CD8-positive, alpha-beta memory T cell (primary cell): ENCODE data around the gene ZNF296. TPM values are rescaled to one million over a fixed set of nuclear protein-coding genes. Genes with fewer than 3 reads are reported as not detected.

Experiments used
- CTCF ChIA-PET: fragments of 350-600 bp; sonication (Branson Sonifier 250); formaldehyde crosslinking; loops from one replicate; lab custom pipeline; 2021; ENCODE audit warnings: antibody characterized with exemption; lab: Charles Lee
- POLR2A ChIA-PET: fragments of 350-600 bp; sonication (Branson Sonifier 250); formaldehyde crosslinking; loops from one replicate; lab custom pipeline; 2021; ENCODE audit warnings: antibody characterized with exemption; lab: Charles Lee
- DNase-seq, 5 donors: peaks; one replicate each; pipeline versions ENCODE4 v3.0.0 to v3.0.0-alpha.2; 2020 to 2022; ENCODE audit warnings: mixed read lengths in 1 of 5
- H3K27ac ChIP-seq: one replicate; pipeline ENCODE4 v1.7.0; 2013; ENCODE audit warnings: low read depth, mild to moderate bottlenecking, low read length, moderate library complexity
- H3K27me3 ChIP-seq: 2 replicates; pipeline ENCODE4 v1.7.0; 2013; ENCODE audit warnings: low read length, mild to moderate bottlenecking; ENCODE audit not compliant: insufficient read depth, poor library complexity, severe bottlenecking
- H3K36me3 ChIP-seq: 2 replicates; pipeline ENCODE4 v1.7.0; 2013; ENCODE audit warnings: mild to moderate bottlenecking, low read length, moderate library complexity; ENCODE audit not compliant: insufficient read depth
- H3K4me1 ChIP-seq: 2 replicates; pipeline ENCODE4 v1.7.0; 2013; ENCODE audit warnings: mild to moderate bottlenecking, low read length, moderate library complexity; ENCODE audit not compliant: insufficient read depth
- H3K4me3 ChIP-seq: 2 replicates; pipeline ENCODE4 v1.7.0; 2013; ENCODE audit warnings: mild to moderate bottlenecking, low read length
- H3K9me3 ChIP-seq: 2 replicates; pipeline ENCODE4 v1.7.0; 2013; ENCODE audit warnings: mild to moderate bottlenecking, low read length
- H3K27ac Mint-ChIP-seq, 8 donors: one replicate each; pipeline ENCODE4 v1.8.0; 2020 to 2021; ENCODE audit warnings: mixed read lengths in 8 of 8, mild to moderate bottlenecking in 6 of 8, inconsistent platforms in 3 of 8, moderate library complexity in 3 of 8
- H3K27me3 Mint-ChIP-seq, 2 donors: one replicate each; pipeline ENCODE4 v1.8.0; 2020 to 2021; ENCODE audit warnings: mixed read lengths in 2 of 2, mild to moderate bottlenecking in 1 of 2, moderate library complexity in 1 of 2
- H3K36me3 Mint-ChIP-seq, 3 donors: one replicate each; pipeline ENCODE4 v1.8.0; 2020 to 2021; ENCODE audit warnings: mixed read lengths in 3 of 3, inconsistent platforms in 1 of 3, mild to moderate bottlenecking in 1 of 3
- H3K4me1 Mint-ChIP-seq, 3 donors: one replicate each; pipeline ENCODE4 v1.8.0; 2020 to 2021; ENCODE audit warnings: mixed read lengths in 3 of 3, inconsistent platforms in 1 of 3, mild to moderate bottlenecking in 1 of 3
- H3K4me3 Mint-ChIP-seq, 7 donors: one replicate each; pipeline ENCODE4 v1.8.0; 2020 to 2021; ENCODE audit warnings: mixed read lengths in 7 of 7, mild to moderate bottlenecking in 6 of 7, moderate library complexity in 4 of 7, inconsistent platforms in 2 of 7
- H3K9me3 Mint-ChIP-seq, 5 donors: one replicate each; pipeline ENCODE4 v1.8.0; 2020 to 2022; ENCODE audit warnings: mixed read lengths in 5 of 5, mild to moderate bottlenecking in 3 of 5, moderate library complexity in 2 of 5, inconsistent platforms in 1 of 5
- polyA plus RNA-seq: library from polyadenylated mRNA; unstranded; fragments of 300-500 nt; fragmentation: Illumina TruSeq; gene quantifications from one replicate; pipeline ENCODE4 v1.2.3, GENCODE V29; 2021
- total RNA-seq, 2 experiments: library from RNA; stranded (reverse); gene quantifications; one replicate each; pipeline ENCODE4 v1.2.3, GENCODE V29; 2021

ZNF296 gene
- total and polyA plus RNA-seq, 3 experiments from 2014 or later: 6.7 to 8.5 (median 7.9) TPM

DNA sequence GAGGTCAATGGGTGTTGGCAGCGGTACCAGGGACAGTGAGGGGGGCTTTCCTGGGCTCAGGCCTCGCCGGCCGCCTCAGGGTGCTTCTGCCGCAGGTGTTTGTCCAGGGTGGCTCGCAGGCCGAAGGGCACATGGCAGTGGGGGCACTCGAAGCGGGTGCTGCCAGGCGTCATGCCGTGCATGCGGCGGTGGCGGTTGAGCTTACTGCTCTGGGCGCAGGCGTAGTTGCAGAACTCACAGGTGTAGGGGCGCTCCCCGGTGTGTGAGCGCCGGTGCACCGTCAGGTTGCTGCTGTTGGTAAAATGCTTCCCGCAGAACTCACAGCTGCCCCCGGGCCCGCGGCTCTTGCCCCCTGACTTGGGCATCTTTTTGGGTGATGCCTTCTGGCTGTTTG, 4.7 kb downstream of the ZNF296 start:
- no peaks in the 10 kb centered on the region for H3K9me3 Mint-ChIP-seq
- peaks cover 7% of the 10 kb centered on the region for H3K4me1 ChIP-seq
- no peak overlapping the region for H3K4me3 ChIP-seq
- no peak overlapping the region for H3K27ac ChIP-seq
- CTCF ChIA-PET: no interaction called here
- H3K36me3 ChIP-seq: peaks cover 3% of the 10 kb centered on the region
- H3K27ac Mint-ChIP-seq: peak overlapping the region in 1 of 8 donors; percentile 36
- H3K4me3 Mint-ChIP-seq: no peak overlapping the region
- H3K27me3 ChIP-seq: no peaks in the 10 kb centered on the region
- POLR2A ChIA-PET: no interaction called here
- H3K27me3 Mint-ChIP-seq: no peaks in the 10 kb centered on the region
- no peak for DNase-seq
- H3K4me1 Mint-ChIP-seq: peaks cover 5 to 18% (median 7%) of the 10 kb centered on the region in 3 donors
- no peaks in the 10 kb centered on the region for H3K9me3 ChIP-seq
- H3K36me3 Mint-ChIP-seq: peaks cover 0 to 51% (median 1%) of the 10 kb centered on the region in 3 donors

DNA sequence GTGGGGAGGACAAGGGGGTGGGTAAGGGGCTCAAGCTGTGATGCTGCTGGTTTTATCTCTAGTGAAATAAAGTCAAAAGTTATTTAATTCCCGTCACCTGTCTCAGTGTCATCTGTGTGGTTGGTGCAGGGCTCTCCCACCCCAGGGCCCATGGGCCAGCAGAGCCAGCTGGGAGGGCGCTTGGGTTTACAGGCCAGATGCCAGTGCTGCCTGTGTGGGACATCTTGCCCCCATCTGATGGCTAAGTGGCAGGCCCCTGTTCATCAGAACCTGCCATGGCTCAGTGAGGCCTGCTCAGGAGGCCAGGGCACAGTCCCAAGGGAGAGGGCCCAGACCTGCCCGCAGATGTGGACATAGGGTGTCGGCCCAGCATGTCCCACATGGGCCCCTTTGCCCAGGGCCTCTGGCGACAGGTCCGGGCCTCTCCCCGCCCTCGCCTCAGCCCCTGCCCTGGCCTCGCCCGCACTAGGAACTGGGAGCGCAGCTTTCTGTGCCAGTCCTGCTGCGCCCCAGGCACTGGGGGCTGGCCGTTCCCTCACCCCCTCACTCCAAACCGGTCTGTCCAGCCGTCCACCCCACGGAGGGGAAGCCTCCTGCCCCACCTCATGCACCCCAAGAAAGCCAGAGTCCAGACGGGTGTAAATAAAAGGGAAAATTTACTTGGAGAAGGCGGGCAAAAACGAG, 5.3 kb downstream of the ZNF296 start:
- H3K4me3 ChIP-seq: no peak overlapping the region
- H3K36me3 ChIP-seq: peaks cover 4% of the 10 kb centered on the region
- H3K27me3 ChIP-seq: no peaks in the 10 kb centered on the region
- H3K9me3 Mint-ChIP-seq: no peaks in the 10 kb centered on the region
- no peak overlapping the region for H3K27ac ChIP-seq
- peaks cover 0 to 52% (median 1%) of the 10 kb centered on the region in 3 donors for H3K36me3 Mint-ChIP-seq
- no peak for DNase-seq
- CTCF ChIA-PET: no interaction called here
- POLR2A ChIA-PET: no interaction called here
- H3K27ac Mint-ChIP-seq: peak overlapping the region in 1 of 8 donors; percentile 36
- H3K4me1 Mint-ChIP-seq: peaks cover 4 to 13% (median 4%) of the 10 kb centered on the region in 3 donors
- H3K4me3 Mint-ChIP-seq: no peak overlapping the region
- H3K4me1 ChIP-seq: peaks cover 5% of the 10 kb centered on the region
- no peaks in the 10 kb centered on the region for H3K27me3 Mint-ChIP-seq
- H3K9me3 ChIP-seq: no peaks in the 10 kb centered on the region

DNA sequence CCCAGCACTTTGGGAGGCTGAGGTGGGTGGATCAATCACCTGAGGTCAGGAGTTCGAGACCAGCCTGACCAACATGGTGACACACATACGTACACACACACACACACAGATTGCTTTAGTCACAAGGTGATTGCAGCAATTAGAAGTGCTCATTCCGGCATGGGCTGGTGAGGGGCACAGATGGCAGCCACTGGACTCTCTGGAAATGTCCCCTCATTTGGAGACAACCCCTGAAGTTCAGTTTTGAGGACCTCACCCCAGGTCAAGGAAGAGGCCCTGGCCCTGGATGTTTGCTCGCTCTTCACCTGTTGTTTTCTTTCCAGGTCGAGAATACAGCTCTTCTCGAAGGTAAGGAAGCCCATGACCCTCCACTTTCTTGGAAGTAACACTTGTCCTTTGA, 6.1 kb downstream of the ZNF296 start:
- no peak for DNase-seq
- peaks cover 0 to 59% (median 1%) of the 10 kb centered on the region in 3 donors for H3K36me3 Mint-ChIP-seq
- H3K9me3 ChIP-seq: no peaks in the 10 kb centered on the region
- H3K4me1 Mint-ChIP-seq: peaks cover 4 to 9% (median 4%) of the 10 kb centered on the region in 3 donors
- peak overlapping the region in 4 of 8 donors; percentile 36 to 84 (median 50) for H3K27ac Mint-ChIP-seq
- ChIA-PET CTCF (no interaction called here), POLR2A (no interaction called here)
- H3K4me1 ChIP-seq: peaks cover 5% of the 10 kb centered on the region
- H3K27me3 ChIP-seq: no peaks in the 10 kb centered on the region
- H3K4me3 ChIP-seq: no peak overlapping the region
- no peak overlapping the region for H3K4me3 Mint-ChIP-seq
- no peaks in the 10 kb centered on the region for H3K9me3 Mint-ChIP-seq
- H3K36me3 ChIP-seq: peaks cover 8% of the 10 kb centered on the region
- H3K27me3 Mint-ChIP-seq: no peaks in the 10 kb centered on the region
- no peak overlapping the region for H3K27ac ChIP-seq

DNA sequence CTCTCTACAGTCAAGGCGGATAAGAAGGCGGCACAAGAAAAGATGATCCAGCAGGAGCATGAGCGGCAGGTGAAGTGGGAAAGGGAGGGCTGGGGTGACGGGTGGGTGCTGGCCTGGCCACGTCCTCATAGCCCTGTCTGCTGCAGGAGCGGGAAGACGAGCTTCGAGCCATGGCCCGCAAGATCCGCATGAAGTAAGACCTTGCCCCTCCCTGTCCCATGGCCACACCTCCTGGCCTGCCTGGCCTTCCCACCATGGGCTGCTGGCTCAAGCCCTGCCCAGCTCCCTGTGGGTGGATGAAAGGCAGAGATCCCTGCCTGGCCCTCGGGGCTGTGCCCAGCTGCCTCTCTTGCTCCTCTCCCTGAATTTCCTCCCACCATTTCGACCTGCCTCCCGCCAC, 7.2 kb downstream of the ZNF296 start:
- no peaks in the 10 kb centered on the region for H3K9me3 ChIP-seq
- H3K36me3 ChIP-seq: peaks cover 8% of the 10 kb centered on the region
- H3K4me3 ChIP-seq: no peak overlapping the region
- Mint-ChIP-seq H3K4me3 (no peak overlapping the region), H3K27me3 (no peaks in the 10 kb centered on the region), H3K9me3 (no peaks in the 10 kb centered on the region), H3K27ac (peak overlapping the region in 1 of 8 donors; percentile 16), H3K36me3 (peaks cover 0 to 64% (median 1%) of the 10 kb centered on the region in 3 donors), H3K4me1 (no peaks in the 10 kb centered on the region)
- POLR2A ChIA-PET: interaction anchor here (0.7 to 1.1 kb wide), 2 partner anchors 18 to 29 kb away, joined by 3 to 4 read pairs; no protein-coding TSS in a partner anchor
- DNase-seq: no peak
- H3K27me3 ChIP-seq: no peaks in the 10 kb centered on the region
- H3K4me1 ChIP-seq: no peaks in the 10 kb centered on the region
- no peak overlapping the region for H3K27ac ChIP-seq
- CTCF ChIA-PET: interaction anchor here (1.4 kb wide), 1 partner anchor 10 kb away, joined by 5 read pairs; no protein-coding TSS in a partner anchor

DNA sequence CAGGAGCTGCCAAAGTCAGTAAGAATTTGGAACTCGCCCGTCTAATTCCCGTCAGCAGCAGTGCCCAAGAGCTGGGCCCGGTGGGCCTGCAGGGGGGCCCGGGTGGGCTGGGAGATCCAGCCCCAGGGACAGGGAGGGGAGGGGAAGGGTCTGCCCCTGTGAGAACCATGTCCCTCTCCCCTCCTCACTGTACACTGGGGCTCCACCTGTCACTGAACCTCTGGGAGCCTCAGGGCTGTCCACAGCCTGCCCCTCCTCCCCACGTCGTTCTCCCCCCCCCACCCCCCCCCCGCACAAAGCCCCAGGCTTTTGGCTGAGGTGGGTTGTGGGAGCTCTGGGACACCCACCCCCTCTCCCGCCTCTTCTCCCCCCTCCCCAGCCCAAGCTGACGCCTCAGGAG, 8.2 kb downstream of the ZNF296 start:
- no peaks in the 10 kb centered on the region for H3K9me3 ChIP-seq
- H3K36me3 ChIP-seq: peaks cover 8% of the 10 kb centered on the region
- ChIA-PET POLR2A (interaction anchor here (1.1 kb wide), 1 partner anchor 17 kb away, joined by 4 read pairs; no protein-coding TSS in a partner anchor), CTCF (interaction anchor here (1.4 kb wide), 1 partner anchor 9 kb away, joined by 5 read pairs; no protein-coding TSS in a partner anchor)
- no peaks in the 10 kb centered on the region for H3K4me1 ChIP-seq
- H3K9me3 Mint-ChIP-seq: no peaks in the 10 kb centered on the region
- H3K27ac Mint-ChIP-seq: peak overlapping the region in 1 of 8 donors; percentile 50
- no peak overlapping the region for H3K27ac ChIP-seq
- H3K27me3 Mint-ChIP-seq: no peaks in the 10 kb centered on the region
- DNase-seq: no peak
- H3K4me1 Mint-ChIP-seq: no peaks in the 10 kb centered on the region
- H3K4me3 ChIP-seq: no peak overlapping the region
- H3K36me3 Mint-ChIP-seq: peaks cover 0 to 71% (median 1%) of the 10 kb centered on the region in 3 donors
- H3K4me3 Mint-ChIP-seq: no peak overlapping the region
- no peaks in the 10 kb centered on the region for H3K27me3 ChIP-seq

DNA sequence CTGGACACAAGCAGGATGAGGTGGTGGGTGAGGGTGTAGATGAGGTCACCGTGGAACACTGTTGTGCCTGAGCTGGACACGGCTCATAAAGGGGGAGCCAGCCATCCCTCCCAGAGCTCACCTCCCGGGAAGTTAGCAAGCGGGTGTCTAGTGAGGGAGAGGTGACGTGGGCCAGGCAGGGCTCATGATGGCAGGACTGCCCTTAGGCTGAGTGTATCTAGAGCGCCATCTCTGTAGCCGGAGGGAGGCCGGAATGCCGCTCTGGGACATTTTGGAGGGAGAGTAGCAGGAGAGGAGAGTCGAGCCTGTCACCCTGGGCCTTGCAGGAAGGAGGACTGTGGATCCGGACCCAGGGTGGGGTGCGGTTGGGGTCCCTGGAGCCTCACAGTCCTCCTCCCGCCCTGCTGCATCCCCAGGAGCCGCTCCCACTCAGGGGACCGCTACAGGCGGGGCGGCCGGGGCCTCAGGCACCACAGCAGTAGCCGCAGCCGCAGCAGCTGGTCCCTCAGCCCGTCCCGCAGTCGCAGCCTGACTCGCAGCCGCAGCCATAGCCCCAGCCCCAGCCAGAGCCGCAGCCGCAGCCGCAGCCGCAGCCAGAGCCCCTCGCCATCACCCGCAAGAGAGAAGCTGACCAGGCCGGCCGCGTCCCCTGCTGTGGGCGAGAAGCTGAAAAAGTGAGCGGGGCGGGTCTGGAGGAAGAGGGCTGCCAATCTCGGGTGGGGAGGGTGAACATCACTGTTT, 9.2 kb downstream of the ZNF296 start:
- DNase-seq: no peak
- H3K27ac Mint-ChIP-seq: peak overlapping the region in 2 of 8 donors; percentile 10 to 92
- Histone ChIP-seq H3K4me1 (no peaks in the 10 kb centered on the region), H3K36me3 (peaks cover 9% of the 10 kb centered on the region), H3K27ac (no peak overlapping the region), H3K9me3 (no peaks in the 10 kb centered on the region), H3K27me3 (no peaks in the 10 kb centered on the region), H3K4me3 (no peak overlapping the region)
- no peaks in the 10 kb centered on the region for H3K4me1 Mint-ChIP-seq
- no peaks in the 10 kb centered on the region for H3K27me3 Mint-ChIP-seq
- no peaks in the 10 kb centered on the region for H3K9me3 Mint-ChIP-seq
- H3K4me3 Mint-ChIP-seq: no peak overlapping the region
- ChIA-PET POLR2A (interaction anchor here (0.6 kb wide), 1 partner anchor 76 kb away, joined by 3 read pairs; no protein-coding TSS in a partner anchor), CTCF (no interaction called here)
- H3K36me3 Mint-ChIP-seq: peaks cover 0 to 71% (median 0%) of the 10 kb centered on the region in 3 donors

DNA sequence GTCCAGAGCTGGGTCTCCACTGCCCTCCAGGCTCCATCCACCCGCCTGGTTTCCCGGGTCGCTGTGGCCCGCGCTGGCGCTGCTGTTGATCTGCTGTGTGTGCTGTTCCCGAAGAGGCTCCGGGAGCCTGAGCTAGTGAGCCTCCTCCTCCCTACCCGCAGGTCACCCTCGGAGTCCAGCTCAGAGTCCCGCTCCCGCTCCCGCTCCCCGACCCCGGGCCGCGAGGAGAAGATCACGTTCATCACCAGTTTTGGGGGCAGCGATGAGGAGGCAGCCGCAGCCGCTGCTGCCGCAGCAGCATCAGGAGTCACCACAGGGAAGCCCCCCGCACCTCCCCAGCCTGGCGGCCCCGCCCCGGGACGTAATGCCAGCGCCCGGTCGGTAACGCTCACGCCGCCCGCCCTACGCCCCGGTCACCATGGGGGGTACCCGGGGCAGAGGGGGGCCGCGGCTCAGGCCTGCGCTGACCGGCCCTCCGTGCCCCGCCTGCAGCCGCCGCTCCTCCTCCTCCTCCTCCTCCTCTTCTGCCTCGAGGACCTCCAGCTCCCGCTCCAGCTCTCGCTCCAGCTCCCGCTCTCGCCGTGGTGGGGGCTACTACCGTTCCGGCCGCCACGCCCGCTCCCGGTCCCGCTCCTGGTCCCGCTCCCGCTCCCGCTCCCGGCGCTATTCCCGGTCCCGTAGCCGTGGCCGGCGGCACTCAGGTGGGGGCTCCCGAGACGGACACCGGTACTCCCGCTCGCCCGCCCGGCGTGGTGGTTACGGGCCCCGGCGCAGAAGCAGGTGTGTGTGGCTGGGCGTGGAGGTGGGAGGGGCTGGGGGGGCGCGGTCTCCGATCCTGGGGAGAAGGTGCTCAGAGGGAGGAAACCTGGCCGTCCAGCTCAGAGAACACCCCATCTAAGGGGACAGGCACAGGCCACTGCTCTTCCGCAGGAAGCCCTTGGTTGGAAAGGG, 12.2 kb downstream of the ZNF296 start:
- H3K27ac ChIP-seq: no peak overlapping the region
- DNase-seq: no peak
- no peaks in the 10 kb centered on the region for H3K4me1 ChIP-seq
- no peak overlapping the region for H3K4me3 ChIP-seq
- H3K9me3 Mint-ChIP-seq: no peaks in the 10 kb centered on the region
- no peaks in the 10 kb centered on the region for H3K27me3 ChIP-seq
- peaks cover 3 to 73% (median 7%) of the 10 kb centered on the region in 3 donors for H3K36me3 Mint-ChIP-seq
- ChIA-PET POLR2A (no interaction called here), CTCF (no interaction called here)
- H3K4me3 Mint-ChIP-seq: no peak overlapping the region
- H3K27ac Mint-ChIP-seq: no peak overlapping the region
- H3K27me3 Mint-ChIP-seq: no peaks in the 10 kb centered on the region
- peaks cover 4 to 5% (median 5%) of the 10 kb centered on the region in 3 donors for H3K4me1 Mint-ChIP-seq
- peaks cover 35% of the 10 kb centered on the region for H3K36me3 ChIP-seq
- no peaks in the 10 kb centered on the region for H3K9me3 ChIP-seq
